Right renal pelvis (tissue), 4 donors: ENCODE results near the gene KCNC1. TPM values are rescaled to one million over a fixed set of nuclear protein-coding genes. Genes with fewer than 3 reads are reported as not detected.
A peak's percentile ranks its signal among the peaks of the same experiment; 100 is the strongest.

Experiments
- DNase-seq, 4 donors: peaks; one replicate each; pipeline ENCODE4 v3.0.0-alpha.2; 2013; ENCODE audit warnings: low read depth in 4 of 4, low spot score in 3 of 4, missing footprints in 1 of 4
- polyA plus RNA-seq, 4 donors: library from polyadenylated mRNA; unstranded; fragments of 120-200 nt; gene quantifications; one replicate each; pipeline ENCODE4 v1.2.1, GENCODE V29; 2013; ENCODE audit not compliant: insufficient read length in 4 of 4

KCNC1 gene
- polyA plus RNA-seq, 4 donors, result 0.59 to 1.2 (median 0.85) TPM

DNA sequence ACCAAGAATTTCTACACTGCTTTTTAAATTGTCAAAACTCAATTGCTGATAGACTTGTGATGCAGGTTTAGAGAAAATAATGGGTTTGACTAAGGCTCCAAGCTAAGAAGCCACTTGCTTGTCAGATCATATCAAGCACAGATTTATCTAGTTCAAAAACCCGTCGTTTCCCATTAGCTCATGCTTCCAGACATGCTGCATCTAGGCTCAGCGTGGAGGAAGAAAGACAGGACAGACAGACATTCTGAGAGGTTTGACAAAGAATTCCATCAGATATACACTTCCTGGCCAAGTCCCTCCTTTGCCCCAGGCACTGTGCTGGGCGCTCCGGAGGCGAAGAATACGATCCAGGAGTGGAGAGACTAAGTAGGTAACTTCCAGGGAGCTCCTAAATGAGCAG is 76.8 kb downstream of the KCNC1 start:
- DNase-seq, result no peak

DNA sequence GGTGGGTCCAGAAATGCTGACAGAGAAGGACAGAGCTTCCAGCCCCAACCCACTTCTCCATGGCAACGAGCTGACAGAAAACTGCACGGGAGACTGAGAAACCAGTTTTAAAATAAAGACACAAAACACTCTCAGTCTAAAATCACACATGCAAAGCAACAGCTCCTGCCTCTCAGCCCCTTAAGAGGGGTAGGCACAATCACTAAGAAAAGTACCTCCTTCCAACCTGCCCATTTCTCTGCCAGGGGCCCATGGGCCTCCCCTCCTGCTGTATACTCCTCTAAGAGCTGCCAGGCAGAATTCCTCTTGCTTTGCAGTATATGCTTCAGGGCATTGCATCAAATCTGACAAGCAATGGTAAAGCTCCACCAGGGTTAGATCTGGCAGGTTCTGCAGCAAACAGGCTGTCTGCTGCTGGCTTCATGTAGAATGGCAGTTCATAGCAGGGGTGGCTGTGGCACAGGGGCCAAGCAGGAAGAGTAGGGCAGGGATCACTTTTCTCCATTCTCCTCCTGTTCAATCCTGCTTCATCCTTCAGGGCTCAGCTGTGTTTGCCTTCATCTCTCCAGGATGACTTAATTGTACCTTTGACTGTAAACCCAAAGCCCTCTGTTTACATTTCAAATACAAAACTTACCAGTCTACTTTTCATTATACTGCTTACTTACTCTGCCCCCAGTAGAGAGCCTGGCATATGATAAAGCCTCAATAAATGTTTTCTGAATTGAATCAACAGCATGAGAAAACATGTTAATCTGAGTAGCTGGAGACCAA is 77.7 kb downstream of the KCNC1 start:
- DNase-seq, result no peak

DNA sequence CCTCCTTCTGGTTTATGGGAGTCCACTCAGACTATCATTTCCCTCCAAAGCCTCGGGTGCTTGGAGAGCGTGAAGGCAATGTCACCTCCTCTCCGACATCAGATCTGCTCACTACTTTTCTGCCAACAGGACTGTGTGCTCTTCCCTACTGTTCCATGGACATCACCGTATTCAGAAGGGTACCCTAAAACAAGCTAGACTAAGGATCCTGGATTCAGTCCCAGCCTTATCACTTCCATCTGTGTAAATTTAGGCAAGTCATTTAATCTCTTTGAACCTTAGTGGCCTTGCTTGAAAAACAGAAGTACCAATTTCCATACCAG is 78.2 kb downstream of the KCNC1 start:
- DNase-seq, result no peak

DNA sequence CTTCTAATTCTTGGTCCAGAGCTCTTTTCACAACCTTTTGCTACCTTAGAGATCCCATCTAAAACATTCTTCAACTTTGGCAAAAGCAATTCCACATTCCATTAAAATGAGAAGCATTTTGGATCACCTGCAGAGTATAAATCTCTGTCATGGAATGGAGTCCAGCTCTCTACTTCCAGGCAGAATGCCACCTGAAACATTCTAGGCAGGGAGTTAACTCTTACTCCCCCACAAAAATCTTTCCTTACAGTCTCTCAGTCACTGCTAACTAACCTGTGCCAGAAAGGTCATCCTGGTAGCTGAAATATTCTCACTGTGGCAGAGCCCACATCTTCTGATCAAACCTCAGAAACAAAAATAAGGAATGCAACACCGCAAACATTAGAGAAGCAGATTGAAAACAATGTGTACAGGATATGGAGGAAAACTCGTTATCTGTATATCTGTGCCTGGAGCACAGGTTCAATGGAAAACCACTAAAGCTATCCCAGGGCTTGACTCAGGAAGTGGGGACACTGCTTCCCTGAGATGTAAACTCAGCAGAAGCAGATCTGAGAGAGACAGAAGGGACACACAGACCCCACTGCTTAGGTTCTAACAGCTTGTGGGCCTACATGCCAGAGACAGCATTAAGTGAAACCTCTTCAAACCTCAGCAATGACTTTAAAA is 78.9 kb downstream of the KCNC1 start:
- DNase-seq, result no peak

DNA sequence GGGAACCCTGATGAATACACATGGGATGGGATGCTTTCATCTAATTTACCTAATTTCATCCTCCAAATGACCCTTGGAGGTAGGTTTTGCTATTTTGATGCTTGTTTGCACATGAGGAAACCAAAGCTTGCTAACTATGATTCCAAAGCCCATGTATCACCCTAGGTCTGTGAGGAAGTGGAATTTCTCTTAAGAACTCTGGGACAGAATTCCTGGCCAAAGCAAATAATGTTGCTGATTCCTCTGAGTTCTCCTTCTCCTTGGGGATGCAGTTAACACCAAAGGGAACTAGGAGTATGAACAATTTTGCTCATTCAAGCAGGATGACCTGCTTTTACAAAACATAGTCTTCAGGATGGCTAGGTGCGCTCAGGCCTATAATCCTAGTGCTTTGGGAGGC is 80.0 kb downstream of the KCNC1 start:
- DNase-seq, result no peak

DNA sequence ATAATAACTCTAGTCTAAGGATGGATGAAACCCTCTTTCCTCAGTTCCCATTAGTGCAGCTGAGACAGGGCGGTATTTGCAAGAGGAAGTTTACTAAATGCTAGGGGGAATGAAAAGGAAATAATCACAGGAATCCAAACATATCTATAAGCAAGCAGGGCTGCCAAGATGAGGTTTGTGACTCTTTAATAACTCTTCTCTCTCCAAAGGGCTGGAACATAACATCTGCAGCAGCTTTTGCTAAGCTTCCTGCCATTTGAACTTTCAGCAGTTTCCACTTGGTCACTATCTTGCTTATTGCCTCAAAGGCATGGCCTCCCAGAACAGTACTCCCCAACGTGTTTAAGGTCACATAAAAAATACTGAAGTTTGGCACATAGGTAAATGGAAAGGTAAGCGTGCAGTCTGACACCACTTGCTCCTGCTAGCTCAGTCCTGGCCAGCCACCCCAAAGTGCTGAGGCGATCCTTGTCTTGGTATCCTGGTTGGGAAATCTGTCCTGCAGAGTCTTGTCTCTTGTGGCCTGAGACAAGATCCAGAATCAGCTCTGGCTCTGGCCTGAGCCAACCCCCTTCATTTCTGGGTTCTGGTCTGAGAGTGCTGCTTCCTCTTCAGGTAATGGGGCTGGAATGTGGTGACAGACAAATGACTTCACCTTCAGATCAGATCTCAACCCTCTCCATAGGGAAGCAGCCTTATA is 81.8 kb downstream of the KCNC1 start:
- DNase-seq, result no peak

DNA sequence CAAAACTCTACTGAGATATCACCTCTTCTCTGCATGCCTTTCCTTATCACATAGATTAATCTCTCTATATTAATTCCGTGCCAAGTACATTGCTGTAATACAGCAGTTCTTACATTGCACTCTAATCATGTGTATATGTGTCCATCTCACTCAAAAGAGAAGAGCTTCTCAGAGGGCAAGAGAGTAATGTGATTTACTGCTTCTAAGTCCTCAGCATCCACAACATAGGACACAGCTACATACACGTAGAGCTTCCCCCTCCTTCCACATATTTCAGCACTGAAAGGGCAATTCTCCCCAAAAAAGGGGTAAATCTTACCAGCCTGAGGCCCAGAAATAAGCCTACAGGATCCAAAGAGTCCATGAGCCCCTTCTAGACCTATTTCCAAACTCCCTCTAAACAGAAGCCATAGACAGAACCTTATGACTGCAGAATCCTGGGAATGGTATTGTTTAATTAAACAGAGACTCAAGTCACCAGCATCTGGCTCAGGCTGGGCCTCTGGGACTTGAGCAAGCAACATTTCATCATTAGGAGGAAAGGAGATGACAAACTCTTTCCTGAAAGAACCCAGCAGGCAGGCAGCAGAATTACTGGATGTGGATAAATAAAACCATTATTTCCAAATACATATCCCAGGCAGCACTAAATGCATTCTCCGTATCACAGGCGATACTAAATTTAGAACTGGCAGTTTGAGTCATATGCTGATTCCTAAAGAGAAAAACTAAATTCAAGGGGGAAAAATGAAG is 87.2 kb downstream of the KCNC1 start:
- DNase-seq, result no peak

DNA sequence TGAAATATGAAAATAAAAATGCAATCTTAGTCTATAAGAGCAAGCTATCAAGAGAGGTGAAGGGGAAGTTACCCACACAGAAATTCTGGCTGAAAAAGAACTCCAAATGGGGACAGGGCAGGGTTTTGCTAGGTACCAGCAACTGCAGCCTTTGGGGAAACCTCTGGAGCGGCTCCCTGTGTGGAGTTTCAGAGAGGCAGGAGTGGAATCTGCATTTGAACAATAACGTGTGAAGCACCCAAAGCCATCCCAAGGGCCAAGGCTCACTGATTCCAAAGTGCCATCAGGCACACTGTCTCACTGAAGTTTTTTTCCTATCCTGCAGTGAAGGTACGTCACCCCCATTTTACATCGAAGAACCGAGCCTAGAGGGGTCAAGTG is 87.8 kb downstream of the KCNC1 start:
- no peak for DNase-seq

DNA sequence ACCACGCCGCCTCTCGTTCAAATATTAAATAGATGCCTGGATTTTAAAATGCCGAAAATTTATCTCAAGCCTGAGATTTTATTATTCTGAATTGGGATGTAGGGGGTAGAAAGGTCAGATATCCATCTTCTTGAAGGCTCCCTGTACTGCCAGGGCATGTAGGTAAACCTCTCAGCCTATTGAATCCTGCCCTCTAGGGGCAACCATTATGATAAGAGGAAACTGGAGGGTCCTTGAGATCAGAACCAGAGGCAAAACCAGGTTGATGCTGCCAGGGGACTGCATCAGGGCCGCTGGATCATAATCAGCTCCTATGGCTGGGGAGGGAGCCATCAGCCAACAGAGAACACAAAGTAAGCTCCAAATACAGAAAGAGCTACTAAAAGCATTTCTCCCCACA is 92.4 kb downstream of the KCNC1 start:
- DNase-seq, result no peak

DNA sequence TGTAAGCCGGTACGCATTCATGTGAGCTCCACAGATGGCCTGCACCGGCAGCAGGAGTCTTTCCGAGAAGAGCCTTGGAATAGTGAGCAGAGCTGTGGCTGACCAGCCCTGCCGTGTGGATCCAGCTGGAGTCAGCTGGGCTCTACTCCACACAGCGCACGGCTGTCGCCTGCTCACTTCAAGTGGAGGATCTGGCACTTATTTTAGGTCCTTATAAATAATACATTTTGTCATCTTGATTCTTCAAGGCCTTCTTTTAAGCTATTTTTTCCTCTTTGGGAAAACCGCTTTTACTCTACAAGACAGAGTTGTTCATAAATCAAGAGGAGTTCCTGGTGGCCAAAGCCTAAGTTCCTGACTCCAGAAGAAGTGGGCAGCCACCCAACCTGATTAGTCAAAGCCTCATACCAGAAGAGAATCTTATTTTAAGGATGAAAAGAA is 93.8 kb downstream of the KCNC1 start:
- DNase-seq, result peak in 3 of 4 donors; percentile 53 to 65 (median 64)

DNA sequence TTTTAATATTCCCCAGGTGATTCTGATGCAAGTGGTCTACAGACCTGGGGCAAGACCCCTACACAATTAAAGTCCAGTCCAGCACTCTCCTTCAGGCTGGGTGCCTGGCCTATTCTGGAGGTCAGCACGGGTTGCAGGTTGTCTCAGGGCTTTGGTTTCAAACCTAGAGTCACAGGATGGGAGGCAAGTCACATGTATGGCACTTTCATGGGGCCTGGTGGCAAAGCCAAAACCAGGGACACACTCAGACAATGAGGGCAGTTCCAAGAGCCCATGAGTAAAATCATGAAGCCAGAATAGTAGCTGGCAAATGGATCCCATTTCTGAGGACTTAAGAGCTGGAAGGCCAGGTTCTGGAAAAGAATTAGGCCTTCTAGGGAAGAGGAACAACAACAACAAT is 96.6 kb downstream of the KCNC1 start:
- DNase-seq, result no peak

DNA sequence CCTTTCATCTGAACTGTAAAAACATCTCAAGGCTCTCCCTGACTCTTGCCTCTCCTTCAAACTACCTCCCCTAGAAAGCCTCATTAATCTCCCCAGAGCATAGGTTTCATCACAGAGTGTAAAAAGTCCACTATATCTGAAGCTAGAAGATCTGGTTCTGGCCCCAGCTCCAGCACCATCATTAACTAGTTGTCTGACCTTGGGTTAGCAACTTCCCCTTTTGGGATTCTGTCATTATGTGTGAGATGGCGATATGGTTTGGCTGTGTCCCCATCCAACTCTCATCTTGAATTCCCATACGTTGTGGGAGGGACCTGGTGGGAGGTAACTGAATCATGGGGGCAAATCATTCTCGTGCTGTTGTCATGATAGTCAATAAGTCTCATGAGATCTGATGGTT is 97.3 kb downstream of the KCNC1 start:
- no peak for DNase-seq

Other genes starting within 250 kb of the KCNC1 start
- 10 to 100 TPM; 56.0 to 68.1 (median 65.4) TPM for gene USH1C, start 190.4 kb upstream of the KCNC1 start, polyA plus RNA-seq
- gene OTOG, start 187.5 kb upstream of the KCNC1 start, polyA plus RNA-seq, result under 1 TPM; 0.25 to 0.54 (median 0.34) TPM
- not detected for gene MYOD1, start 15.2 kb upstream of the KCNC1 start, polyA plus RNA-seq